GM12864 (cell line): Measurements from ENCODE around the gene KLK6.

Experiments
- DNase-seq: peaks from one replicate; pipeline ENCODE4 v3.0.0-alpha.2; 2011; ENCODE audit warnings: low read depth
- H3K4me3 ChIP-seq: 2 replicates; pipeline ENCODE4 v1.5.1; 2011; ENCODE audit warnings: mild to moderate bottlenecking, low read depth, low read length, control low read depth
- TF ChIP-seq, protein P1 (sequence below): IDR thresholded peaks from 2 replicates; pipeline ENCODE4 v1.5.1; 2011; ENCODE audit warnings: low read depth, mild to moderate bottlenecking, moderate library complexity, low read length, control low read depth, inconsistent platforms; ENCODE audit errors: missing control alignments

KLK6 gene

DNA sequence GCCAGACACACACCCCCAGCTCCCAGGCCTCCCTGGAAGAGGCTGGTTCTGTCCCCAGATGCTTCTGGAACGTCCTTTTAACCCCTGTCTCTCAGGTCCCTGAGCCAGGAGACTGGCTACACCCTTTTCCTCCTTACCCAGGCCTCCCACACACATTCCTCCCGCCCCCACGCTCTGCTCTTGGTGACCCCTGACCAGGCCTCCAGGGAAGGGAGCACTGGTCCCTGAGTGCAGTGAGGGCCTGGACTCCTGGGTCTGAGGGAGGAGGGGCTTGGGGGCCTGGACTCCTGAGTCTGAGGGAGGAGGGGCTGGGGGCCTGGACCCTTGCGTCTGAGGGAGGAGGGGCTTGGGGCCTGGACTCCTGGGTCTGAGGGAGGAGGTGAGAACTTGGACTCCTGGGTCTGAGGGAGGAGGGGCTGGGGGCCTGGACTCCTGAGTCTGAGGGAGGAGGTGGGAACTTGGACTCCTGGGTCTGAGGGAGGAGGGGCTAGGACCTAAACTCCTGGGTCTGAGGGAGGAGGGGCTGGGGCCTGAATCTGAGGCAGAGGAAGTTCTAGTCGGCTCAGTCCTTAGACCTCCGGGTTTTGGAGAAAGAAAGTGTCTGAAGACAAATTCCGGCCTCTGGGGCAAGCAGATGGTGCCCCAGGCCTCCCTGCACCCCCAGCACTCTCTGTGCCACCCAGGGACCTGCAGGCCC, 527 bp downstream of the KLK6 start:
- DNase-seq = no peak
- no peak overlapping the region for H3K4me3 ChIP-seq
- TF ChIP-seq, protein P1, sequence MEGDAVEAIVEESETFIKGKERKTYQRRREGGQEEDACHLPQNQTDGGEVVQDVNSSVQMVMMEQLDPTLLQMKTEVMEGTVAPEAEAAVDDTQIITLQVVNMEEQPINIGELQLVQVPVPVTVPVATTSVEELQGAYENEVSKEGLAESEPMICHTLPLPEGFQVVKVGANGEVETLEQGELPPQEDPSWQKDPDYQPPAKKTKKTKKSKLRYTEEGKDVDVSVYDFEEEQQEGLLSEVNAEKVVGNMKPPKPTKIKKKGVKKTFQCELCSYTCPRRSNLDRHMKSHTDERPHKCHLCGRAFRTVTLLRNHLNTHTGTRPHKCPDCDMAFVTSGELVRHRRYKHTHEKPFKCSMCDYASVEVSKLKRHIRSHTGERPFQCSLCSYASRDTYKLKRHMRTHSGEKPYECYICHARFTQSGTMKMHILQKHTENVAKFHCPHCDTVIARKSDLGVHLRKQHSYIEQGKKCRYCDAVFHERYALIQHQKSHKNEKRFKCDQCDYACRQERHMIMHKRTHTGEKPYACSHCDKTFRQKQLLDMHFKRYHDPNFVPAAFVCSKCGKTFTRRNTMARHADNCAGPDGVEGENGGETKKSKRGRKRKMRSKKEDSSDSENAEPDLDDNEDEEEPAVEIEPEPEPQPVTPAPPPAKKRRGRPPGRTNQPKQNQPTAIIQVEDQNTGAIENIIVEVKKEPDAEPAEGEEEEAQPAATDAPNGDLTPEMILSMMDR = no peak

DNA sequence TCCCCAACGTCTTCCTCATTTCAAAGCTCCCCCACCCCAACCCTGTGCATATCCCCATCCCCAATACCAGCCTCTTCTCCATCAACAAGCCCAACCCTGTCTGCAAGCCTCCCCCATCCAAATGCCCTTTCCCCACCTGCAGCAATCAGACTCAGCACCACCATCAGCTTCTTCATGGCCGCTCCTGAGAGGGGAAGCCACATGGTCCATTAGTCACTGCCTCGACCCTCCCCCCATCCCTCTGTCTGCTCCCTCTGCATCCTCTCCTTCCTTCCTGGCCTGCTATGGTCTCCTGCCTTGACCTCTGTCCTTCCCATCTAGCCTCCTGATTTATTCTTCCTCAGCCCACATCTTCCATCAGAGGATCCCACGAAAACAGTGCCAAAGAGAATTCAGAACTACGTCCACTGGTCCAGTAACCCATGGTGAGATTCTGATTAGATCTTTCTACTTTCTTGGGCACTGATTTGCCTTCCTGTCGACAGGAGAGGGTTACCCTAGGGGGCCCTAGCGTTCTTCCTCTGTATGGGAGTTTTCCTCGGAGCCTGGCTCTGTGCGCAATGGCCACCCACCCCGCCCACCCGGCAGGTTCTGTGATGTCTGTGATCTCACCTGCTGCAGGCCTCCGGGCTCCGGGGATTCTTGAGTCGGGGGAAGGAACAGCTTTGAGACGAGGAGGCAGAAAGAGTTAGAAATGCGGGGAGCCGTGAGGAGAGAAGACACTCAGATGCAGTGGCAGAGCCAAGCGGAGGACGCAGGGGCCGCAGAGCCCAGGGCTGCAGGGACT, 1.3 kb downstream of the KLK6 start:
- TF ChIP-seq, protein P1 = no peak
- H3K4me3 ChIP-seq = no peak overlapping the region
- DNase-seq = no peak

DNA sequence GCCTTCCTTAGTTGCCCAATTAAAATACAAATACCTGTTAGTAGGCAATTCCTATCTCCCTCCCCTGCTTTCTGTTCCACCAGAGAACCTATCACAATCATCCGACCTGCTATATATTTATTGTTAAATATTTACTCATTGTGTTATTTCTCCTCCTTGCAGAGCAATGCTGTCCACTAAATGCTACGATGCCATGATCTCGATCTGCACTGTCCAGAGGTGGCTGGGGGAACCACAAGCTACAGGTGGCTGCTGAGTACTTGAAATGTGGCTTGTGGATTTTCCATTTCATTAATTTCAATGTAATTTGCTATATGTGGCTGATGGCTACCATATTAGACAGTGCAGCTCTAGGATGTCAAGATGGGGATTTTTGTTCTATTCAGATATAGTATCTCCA, 5.1 kb downstream of the KLK6 start:
- TF ChIP-seq, protein P1 = no peak
- DNase-seq = no peak
- H3K4me3 ChIP-seq = no peak overlapping the region

DNA sequence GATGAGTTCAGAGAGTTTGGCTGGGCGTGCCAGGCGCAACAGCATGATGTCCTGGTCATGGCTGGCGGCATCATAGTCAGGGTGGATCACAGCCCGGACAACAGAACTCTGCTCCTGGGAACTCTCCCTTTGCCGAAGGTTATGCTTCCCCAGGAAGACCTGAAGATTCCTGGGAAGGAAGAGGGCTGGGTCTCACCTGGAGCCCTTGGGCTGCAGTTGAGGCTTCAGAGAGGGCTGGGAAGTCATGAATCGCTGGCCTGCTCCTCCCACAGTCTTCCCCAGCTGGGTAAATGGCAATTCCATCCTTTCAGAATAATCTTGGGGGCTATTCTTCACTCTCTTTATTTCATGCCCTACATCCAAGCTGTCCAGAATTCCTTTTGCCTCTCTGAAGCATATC, 6.0 kb downstream of the KLK6 start:
- TF ChIP-seq, protein P1 = no peak
- no peak overlapping the region for H3K4me3 ChIP-seq
- no peak for DNase-seq

DNA sequence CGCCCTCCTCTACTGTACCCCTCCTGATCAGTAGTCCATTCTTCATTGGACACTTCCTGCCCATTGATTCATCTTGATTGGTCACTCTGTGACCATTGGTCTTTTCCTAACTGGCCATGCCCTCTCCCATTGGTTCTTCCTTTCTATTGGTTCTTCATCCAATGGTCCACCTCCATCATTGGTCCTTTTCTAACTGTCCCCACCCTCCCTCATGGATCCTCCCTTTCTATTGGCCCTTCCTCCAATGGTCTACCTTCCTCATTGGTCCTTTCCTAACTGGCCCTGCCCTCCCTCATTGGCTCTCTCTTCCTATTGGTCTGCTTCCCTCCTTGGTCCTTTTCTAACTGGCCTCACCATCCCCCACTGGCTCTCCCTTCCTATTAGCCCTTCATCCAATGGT, 7.1 kb downstream of the KLK6 start:
- H3K4me3 ChIP-seq = no peak overlapping the region
- TF ChIP-seq, protein P1 = no peak
- DNase-seq = no peak

DNA sequence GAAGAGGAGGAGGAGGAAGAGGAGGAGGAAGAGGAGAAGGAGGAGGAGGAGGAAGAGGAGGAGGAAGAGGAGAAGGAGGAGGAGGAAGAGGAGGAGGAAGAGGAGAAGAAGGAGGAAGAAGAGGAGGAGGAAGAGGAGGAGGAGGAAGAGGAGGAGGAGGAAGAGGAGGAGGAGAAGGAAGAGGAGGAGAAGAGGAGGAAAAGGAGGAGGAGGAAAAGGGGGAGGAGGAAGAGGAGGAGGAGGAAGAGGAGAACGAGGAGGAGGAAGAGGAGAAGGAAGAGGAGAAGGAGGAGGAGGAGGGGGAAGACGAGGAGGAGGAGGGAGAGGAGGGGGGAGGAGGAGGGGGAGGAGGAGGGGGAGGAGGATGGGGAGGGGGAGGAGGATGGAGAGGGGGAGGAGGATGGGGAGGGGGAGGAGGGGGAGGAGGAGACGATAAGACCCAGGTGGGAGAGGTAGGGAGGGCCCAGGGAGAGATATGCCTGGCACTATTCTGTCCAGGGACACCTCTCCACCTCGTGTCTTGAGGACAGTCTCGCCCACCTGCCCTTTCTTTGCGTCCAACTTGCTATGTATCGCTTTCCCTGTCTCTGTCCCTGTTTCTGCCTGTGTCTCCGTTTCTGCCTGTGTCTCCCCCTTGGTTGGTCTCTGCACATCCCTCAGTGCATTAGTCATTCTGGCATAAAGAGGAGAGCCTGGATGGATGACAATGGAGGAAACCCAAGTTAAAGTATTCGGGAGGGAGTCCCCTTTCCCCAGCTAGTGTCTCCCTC, 9.5 kb downstream of the KLK6 start:
- no peak for DNase-seq
- no peak overlapping the region for H3K4me3 ChIP-seq
- TF ChIP-seq, protein P1 = no peak
